Fibroblast of villous mesenchyme (primary cell): ENCODE data around the gene CLECL1. TPM values are rescaled to one million over a fixed set of nuclear protein-coding genes. Genes with fewer than 3 reads are reported as not detected.

Experiments
- DNase-seq: peaks from one replicate; pipeline ENCODE4 v3.0.0-alpha.2; 2010; ENCODE audit warnings: low read depth
- H3K4me3 ChIP-seq: 2 replicates; pipeline ENCODE4 v1.5.1; 2011; ENCODE audit warnings: low read depth, mild to moderate bottlenecking, low read length
- CTCF ChIP-seq: IDR thresholded peaks from 2 replicates; pipeline ENCODE4 v1.5.1; 2012; ENCODE audit warnings: low read depth, mild to moderate bottlenecking, low read length; ENCODE audit not compliant: insufficient read depth
- total RNA-seq: library from RNA; depleted of rRNA; stranded (reverse); fragments of >200 nt; gene quantifications from 2 replicates; pipeline ENCODE4 v1.2.3, GENCODE V29; 2012

CLECL1 gene
- total RNA-seq, 1 donor, result not detected

- TF ChIP-seq CTCF, result no peak
These were observed 1.1 kb downstream of the CLECL1 start for GRCh38 chr12:9731797-9732196.

GRCh38 chr12:9731393-9731792, 1.5 kb downstream of the CLECL1 start:
- TF ChIP-seq CTCF, result no peak
- no peak for DNase-seq
- no peak overlapping the region for H3K4me3 ChIP-seq

More at GRCh38 chr12:9731797-9732196, 1.1 kb downstream of the CLECL1 start:
- no peak for DNase-seq
- no peak overlapping the region for H3K4me3 ChIP-seq

- H3K4me3 ChIP-seq, result no peak overlapping the region
- TF ChIP-seq CTCF, result no peak
- no peak for DNase-seq
These were observed 2.3 kb downstream of the CLECL1 start for GRCh38 chr12:9730591-9730990.

- no peak for DNase-seq
- no peak for TF ChIP-seq CTCF
- H3K4me3 ChIP-seq, result no peak overlapping the region
These were observed 2.9 kb downstream of the CLECL1 start for GRCh38 chr12:9730011-9730410.

- H3K4me3 ChIP-seq, result no peak overlapping the region
- DNase-seq, result no peak
- no peak for TF ChIP-seq CTCF
These were observed 3.8 kb downstream of the CLECL1 start for GRCh38 chr12:9729082-9729481.

GRCh38 chr12:9727813-9728212, 5.1 kb downstream of the CLECL1 start:
- no peak overlapping the region for H3K4me3 ChIP-seq
- TF ChIP-seq CTCF, result no peak
- no peak for DNase-seq

- no peak for DNase-seq
- TF ChIP-seq CTCF, result no peak
- H3K4me3 ChIP-seq, result no peak overlapping the region
These were observed 7.6 kb downstream of the CLECL1 start for GRCh38 chr12:9725213-9725870.
